NCI-H1048 (cell line): ENCODE results near the gene GALNT2.

ENCODE experiments used
- DNase-seq: peaks from one replicate; lab custom pipeline; 2025; lab: John Stamatoyannopoulos, UW

Gene GALNT2

DNA sequence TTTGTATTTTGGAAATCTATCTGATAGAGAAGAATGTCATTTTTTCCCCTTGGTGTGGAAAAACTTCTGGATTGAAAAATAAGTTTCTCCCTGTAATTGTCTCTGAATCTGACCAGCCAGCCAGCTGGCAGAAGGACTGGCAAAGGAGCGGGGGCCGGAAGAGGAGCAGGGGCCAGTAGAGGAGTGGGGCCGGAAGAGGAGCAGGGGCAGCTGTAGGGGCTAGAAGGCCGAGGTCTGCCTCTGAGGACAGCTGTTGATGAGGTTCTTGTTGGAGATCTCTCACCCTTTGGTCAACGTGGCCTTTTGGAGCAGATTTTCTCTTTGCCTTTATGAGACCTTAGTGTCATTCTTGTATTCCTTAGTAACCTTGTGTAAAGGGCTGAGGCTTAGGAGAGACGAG, 121.8 kb downstream of the GALNT2 start:
- DNase-seq = no peak

DNA sequence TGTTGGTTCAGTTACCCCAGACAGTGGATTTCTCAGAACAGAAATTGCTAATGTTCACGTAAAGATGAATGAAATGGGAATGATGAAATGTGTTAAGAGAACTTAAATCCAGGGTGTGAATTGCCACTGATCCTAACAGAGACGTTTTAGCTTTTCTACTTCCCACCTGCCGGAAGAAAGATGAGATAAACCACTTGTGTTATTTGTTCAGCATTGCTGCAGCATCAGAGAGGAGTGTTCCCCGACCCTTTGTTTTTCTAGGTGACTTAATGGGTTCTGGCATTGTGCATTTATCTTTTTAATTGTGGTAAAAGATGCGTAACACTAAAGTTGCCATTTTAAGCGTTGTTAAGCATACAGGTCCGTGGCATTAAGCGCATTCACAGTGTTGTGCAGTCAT, 122.3 kb downstream of the GALNT2 start:
- DNase-seq = no peak

DNA sequence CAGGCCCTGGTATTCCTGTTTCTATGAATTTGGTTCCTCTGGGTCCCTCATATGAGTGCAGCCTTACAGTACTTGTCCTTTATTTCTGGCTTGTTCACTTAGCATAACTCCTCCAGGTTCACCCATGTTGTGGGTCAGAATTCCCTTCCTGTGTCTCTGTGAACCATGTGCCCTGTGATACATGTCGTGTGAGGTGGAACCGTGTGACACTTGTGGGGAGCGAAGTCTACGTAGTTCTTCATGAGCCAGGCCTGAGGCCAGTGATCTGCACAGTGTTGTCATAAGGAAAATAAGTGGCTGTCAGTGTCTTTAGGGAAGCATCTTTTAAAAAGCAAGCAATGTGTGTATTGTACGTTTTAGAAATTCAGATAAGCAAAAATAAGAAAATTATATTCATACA, 122.8 kb downstream of the GALNT2 start:
- no peak for DNase-seq

DNA sequence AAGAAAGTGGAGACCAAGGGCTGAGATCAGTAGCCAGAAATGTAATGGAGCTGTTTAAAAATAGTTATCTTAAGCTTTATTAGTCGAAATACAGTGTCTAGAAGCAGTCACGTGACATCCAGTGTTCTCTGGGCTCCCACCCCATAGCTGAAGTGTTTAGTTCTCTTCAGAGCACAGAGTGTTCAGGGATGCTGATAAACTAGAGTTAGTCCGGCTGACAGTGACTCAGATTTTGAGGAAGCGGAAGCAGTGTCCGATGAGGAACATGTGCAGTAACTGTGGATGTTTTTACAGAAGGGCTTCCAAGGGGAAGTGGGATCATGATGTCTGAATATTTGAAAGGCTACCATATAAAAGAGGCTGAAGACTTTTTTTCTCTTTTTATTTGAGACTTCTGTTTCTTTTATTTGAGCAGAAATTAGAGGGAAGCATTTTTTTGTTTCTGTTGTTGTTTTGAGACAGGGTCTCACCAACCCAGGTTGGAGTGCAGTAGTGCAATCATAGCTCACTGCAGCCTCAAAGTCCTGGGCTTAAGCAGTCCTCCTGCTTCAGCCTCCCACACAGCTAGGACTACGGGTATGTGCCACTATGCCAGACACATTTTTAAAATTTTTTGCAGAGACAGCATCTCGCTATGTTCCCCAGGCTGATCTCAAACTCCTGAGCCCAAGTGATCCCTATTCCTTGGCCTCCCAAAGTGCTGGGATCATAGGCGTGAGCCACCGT, 124.2 kb downstream of the GALNT2 start:
- DNase-seq = no peak

DNA sequence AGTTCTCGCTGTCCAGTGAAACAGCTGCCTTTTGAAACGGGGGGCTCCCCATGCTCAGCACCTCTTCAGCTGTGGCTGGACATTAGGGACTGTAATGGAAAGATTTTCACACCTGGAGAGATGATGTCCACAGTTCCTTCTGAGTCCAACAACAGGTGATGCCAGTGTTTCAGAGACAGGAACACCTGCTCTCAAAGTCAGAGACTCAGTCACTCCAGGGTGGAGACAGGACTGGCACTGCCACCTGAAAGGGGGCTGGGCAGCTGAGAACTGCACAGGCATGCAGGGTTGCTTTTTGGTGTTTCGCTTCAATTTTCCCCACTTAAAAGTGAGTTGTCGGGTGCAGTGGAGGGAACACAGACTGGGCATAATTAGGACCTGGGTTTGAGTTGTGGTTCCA, 124.8 kb downstream of the GALNT2 start:
- no peak for DNase-seq

DNA sequence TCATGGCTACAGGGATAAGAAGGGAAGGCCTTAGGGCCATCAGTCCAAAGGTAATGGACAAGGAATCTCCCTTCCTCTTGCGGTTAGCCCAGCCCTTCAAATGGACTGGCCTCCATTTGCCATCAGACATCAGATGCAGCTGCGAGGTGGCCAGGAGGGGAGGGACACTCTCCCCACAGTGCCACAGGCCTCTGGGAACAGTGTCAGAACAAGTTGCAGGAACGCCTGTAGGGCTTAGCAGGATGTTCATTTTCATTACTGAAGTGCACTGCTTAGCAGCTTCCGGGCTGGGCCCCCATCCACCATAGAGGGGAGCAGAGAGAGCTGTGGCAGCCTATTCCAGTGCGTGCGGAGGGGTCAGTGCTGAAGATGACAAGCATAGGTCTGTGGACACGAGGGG, 127.5 kb downstream of the GALNT2 start:
- no peak for DNase-seq

DNA sequence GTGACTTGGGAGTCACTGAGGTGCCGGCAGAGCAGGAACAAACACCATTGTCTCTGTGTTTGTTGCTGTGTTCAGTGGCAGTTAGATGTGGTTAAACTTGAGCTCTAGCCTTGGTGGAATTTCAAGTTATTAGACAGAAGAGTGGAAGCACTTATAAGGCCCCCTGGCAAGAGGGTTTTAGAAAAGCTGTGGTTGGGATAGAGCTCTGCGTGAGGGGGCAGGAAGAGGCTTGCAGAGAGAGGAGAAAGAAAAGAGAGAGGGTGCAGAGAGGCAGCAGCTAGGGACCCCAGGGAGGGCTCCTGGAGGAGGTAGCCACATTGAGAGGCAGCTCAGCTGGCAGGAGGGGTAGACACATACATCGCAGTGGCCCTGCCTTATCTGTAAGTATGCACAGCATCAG, 128.2 kb downstream of the GALNT2 start:
- DNase-seq = no peak

GRCh38 chr1:230196077-230196476, 129.0 kb downstream of the GALNT2 start:
- no peak for DNase-seq

GRCh38 chr1:230197644-230198567, 130.9 kb downstream of the GALNT2 start:
- DNase-seq = no peak

DNA sequence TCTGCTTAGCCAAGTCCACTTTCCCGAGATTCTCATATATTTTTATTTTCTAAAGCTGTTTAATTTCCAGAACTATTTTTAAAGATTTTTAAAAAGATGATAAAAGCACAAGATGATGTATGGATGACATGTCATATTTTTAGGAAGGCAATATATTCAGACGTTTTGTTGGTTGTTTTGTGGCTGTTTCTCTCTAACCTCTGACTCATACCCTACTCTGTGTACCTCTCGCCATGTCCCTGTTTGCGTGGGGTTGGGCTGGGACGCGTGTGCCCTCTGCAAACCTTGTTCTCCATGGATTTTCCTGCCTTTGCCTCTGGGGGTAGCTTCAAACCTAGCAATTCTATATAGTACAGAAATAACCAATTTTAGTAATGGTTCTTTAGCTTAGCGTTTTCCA, 132.0 kb downstream of the GALNT2 start:
- no peak for DNase-seq

DNA sequence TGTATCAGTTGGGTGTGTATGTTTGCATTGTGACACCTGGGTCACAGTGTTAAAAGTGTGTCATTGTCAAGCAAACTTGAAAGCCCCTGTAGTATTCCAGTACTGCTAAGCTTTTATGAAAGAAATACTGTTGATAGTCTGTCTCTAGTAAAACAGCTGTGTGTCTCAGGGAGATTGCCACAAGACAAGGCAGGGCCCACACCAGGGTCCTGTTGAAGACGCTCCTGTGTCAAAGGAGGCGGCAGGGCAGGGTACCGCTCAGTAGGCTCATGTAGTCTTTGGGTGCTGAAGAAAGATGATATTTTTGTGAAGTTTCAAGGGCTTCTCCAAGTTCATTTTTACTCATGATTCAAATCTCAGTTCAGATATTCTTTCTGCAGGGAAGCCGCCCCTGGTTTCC, 132.5 kb downstream of the GALNT2 start:
- DNase-seq = no peak

DNA sequence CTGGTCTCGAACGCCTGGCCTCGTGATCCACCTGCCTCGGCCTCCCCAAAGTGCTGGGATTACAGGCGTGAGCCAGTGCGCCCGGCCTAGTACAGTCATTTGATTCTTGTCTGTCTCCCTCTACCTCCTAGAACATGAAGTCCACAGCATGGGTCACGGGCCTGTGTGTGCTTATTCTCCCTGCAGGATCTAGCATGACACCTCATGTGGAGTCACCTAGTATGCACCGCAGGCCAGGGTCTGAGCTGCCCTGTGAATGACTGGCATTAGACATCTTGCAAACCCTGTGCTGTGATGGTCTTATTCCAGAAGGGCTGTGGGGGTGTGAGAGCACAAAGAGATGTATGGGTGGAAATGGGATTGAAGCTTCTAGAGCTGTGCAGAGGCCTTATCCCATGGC, 133.2 kb downstream of the GALNT2 start:
- DNase-seq = no peak

GRCh38 chr1:230201445-230201844, 134.4 kb downstream of the GALNT2 start:
- DNase-seq = no peak

DNA sequence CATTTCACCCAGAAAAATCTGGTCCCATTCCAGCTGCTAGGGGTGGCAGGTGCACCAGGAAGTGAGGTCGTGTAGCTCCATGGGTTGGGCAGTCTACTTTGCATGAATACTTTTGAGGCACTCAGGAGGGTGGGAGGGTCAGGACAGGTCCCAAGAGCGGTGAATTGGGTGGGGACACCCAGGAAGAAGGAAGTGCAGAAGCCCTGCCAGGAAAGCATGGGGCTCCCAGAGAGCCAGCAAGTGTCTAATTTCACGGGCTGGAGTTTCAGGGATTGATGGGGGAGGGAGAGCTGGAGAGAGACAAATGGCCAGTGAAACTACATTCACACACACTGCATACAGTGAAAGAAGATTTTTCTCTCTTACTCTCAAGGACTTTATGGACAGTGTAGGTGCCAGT, 137.8 kb downstream of the GALNT2 start:
- no peak for DNase-seq

- no peak for DNase-seq
These were observed 138.7 kb downstream of the GALNT2 start for GRCh38 chr1:230205719-230206198.

DNA sequence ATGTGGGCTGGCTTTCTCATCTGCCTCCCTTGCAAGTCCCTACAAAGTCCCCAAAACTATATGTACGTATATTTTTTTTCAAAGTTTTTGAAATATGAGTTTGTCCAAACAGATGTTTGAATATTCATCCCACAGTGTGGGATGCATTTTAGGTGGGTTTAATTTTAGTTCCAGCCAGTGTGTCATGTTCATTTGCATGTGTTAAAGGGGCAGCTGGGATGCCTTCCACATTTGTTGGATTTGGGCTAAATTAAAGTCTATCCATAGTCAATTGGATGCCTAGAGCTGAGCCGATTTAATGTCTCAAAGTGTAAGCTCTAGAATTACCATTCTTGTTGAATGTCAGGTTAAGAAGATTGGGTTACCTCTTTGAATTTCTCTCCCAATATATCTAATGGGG, 139.2 kb downstream of the GALNT2 start:
- DNase-seq = no peak

GRCh38 chr1:230206976-230207375, 139.9 kb downstream of the GALNT2 start:
- no peak for DNase-seq

GRCh38 chr1:230207598-230207997, 140.6 kb downstream of the GALNT2 start:
- no peak for DNase-seq

GRCh38 chr1:230208619-230209261, 141.7 kb downstream of the GALNT2 start:
- DNase-seq = no peak

- no peak for DNase-seq
These were observed 143.4 kb downstream of the GALNT2 start for GRCh38 chr1:230210326-230210980.

DNA sequence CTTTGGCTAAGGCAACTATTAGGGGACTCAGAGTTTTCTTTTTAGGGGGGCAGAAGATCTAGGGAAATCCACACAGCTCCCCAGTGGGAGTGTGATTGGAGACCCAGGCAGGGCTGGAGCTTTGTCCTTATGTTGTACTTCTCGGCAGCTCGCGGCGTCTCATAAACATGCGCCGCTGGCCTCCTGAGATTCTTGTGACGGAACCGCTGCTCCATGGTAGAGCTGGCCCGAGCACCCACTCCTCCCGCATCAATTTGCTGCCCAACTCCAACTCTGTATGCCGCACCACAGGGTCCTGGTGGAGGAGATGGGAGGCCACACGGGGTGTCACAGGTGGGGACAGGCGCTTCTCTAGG, 143.9 kb downstream of the GALNT2 start:
- DNase-seq = no peak

- DNase-seq = no peak
These were observed 144.6 kb downstream of the GALNT2 start for GRCh38 chr1:230211436-230212145.
